ENCODE data around the gene INVS. TPM values are rescaled to one million over a fixed set of nuclear protein-coding genes. Genes with fewer than 3 reads are reported as not detected.

INVS gene
- total RNA-seq, 4 donors from 2014 or later = 12.8 to 22.8 (median 18.2) TPM

DNA sequence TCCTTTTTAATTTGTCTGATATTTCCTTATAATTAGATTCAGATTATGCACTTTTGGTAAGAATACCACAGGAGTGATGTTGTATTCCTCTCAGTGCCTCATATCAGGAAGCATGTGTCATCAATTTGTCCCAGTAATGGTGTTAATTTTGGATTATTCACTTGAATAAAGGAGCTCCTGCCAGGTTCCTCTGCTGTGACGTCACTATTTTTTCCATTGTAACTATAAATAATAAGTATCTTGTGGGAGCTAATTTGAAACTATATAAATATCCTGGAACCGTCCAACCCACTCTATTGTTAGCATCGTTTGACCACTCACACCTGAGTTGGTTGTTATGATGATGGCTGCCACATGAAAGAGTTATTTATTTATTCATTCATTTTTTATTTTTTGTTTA, 107.9 kb downstream of the INVS start:
- WGBS = 75% methylated on average over 3 of the region's 3 CpGs
- Histone ChIP-seq H3K4me1 (no peaks in the 10 kb centered on the region), H3K9me3 (no peaks in the 10 kb centered on the region), H3K27ac (no peak overlapping the region), H3K4me3 (no peak overlapping the region), H3K27me3 (no peaks in the 10 kb centered on the region), H3K36me3 (no peaks in the 10 kb centered on the region)
- DNase-seq (ENCODE audit: low spot score in 2 of 2) = no peak
- TF ChIP-seq POLR2A (IDR thresholded peaks at IDR 0.05) (no peak), POLR2AphosphoS5 (IDR thresholded peaks at IDR 0.05) (no peak), EP300 (IDR thresholded peaks at IDR 0.05) (no peak)
- TF ChIP-seq, protein P1, sequence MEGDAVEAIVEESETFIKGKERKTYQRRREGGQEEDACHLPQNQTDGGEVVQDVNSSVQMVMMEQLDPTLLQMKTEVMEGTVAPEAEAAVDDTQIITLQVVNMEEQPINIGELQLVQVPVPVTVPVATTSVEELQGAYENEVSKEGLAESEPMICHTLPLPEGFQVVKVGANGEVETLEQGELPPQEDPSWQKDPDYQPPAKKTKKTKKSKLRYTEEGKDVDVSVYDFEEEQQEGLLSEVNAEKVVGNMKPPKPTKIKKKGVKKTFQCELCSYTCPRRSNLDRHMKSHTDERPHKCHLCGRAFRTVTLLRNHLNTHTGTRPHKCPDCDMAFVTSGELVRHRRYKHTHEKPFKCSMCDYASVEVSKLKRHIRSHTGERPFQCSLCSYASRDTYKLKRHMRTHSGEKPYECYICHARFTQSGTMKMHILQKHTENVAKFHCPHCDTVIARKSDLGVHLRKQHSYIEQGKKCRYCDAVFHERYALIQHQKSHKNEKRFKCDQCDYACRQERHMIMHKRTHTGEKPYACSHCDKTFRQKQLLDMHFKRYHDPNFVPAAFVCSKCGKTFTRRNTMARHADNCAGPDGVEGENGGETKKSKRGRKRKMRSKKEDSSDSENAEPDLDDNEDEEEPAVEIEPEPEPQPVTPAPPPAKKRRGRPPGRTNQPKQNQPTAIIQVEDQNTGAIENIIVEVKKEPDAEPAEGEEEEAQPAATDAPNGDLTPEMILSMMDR (IDR thresholded peaks at IDR 0.05) = no peak

DNA sequence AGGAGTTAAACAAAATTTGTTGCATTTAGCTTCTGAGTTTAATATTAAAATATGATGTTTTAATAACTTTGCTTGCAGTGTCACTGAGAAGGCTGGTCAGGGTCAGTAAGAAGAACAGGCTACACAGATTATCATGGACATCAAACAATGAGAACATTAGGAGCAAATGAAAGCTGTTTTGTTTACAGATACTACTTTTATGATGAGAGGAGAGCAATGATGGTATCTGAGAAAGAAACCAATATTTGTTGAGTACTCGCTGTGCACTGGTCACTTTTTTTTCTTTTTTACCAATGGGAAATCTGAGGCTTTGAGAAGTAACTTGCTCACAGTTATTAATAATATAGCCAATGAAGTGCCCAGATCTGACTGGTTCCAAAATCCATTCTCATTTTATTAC, 109.6 kb downstream of the INVS start:
- no peak for DNase-seq (ENCODE audit: low spot score in 2 of 2)
- Histone ChIP-seq H3K27me3 (no peaks in the 10 kb centered on the region), H3K27ac (no peak overlapping the region), H3K9me3 (no peaks in the 10 kb centered on the region), H3K4me3 (no peak overlapping the region), H3K36me3 (no peaks in the 10 kb centered on the region), H3K4me1 (no peaks in the 10 kb centered on the region)
- 93% methylated on average over 1 of the region's 1 CpG for WGBS
- TF ChIP-seq, protein P1 (IDR thresholded peaks at IDR 0.05) = no peak
- TF ChIP-seq POLR2AphosphoS5 (IDR thresholded peaks at IDR 0.05) (no peak), POLR2A (IDR thresholded peaks at IDR 0.05) (no peak), EP300 (IDR thresholded peaks at IDR 0.05) (no peak)

DNA sequence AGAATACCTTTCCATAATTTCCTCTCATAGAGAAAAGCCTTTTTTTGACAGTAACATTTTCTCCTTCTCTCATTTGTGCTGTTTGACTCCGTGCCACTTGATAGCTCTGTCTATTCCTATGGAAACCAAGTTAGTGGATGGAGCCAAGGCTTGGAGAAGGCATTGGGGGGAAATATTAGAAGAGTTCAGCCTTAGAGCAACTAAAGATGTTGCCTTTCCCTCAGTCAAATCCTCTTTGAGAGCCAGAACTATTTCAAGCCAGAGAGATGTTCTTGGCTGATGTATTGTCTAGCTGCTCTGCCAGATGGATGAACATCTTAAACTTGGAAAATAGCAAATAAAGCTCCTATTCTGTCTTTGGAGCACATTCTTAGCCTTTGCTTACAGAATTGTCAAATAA, 112.4 kb downstream of the INVS start:
- Histone ChIP-seq H3K27ac (no peak overlapping the region), H3K4me3 (no peak overlapping the region), H3K36me3 (no peaks in the 10 kb centered on the region), H3K9me3 (no peaks in the 10 kb centered on the region), H3K27me3 (no peaks in the 10 kb centered on the region), H3K4me1 (no peaks in the 10 kb centered on the region)
- WGBS = 78% methylated on average over 1 of the region's 1 CpG
- no peak for TF ChIP-seq POLR2A (IDR thresholded peaks at IDR 0.05)
- TF ChIP-seq EP300 (IDR thresholded peaks at IDR 0.05) = no peak
- TF ChIP-seq, protein P1 (IDR thresholded peaks at IDR 0.05) = no peak
- TF ChIP-seq POLR2AphosphoS5 (IDR thresholded peaks at IDR 0.05) = no peak
- DNase-seq (ENCODE audit: low spot score in 2 of 2) = no peak

DNA sequence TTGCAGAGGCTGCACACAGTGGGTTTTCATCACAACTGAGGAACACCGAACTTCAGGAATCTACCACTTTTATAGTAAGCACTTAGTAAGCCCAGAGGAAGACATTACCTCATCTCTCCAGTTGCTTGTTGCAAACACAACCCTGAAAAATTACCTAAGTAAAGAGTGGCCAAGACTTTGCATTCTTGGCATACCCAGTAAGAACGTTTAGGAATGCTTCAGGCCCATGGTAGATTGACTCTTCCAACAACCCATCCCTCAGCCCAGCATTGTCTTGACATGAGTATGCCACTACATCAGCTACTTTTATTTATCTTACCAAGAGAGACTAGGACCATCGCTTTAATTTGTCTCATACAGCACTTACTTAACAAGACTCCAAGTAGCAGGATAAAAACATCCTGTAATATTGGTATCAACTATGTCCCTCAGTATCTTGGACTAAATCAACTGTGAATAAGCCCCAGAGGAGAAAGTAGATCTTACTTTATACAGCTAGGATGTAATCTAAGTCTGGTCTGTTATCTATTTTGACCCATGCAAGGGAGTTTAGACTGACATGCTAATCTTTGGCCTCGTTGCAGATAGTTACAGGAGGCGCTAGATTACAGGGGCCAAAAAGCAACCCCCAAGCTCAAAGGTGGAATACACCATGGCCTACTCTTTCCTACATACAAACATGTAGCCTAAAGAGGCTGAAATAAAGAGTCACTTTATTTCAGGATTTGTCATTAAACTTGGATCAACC, 114.9 kb downstream of the INVS start:
- H3K27me3 ChIP-seq = no peaks in the 10 kb centered on the region
- H3K4me1 ChIP-seq = no peaks in the 10 kb centered on the region
- H3K4me3 ChIP-seq = no peak overlapping the region
- WGBS = 80% methylated on average over 5 of the region's 5 CpGs
- no peaks in the 10 kb centered on the region for H3K36me3 ChIP-seq
- TF ChIP-seq, protein P1 (IDR thresholded peaks at IDR 0.05) = no peak
- TF ChIP-seq POLR2A (IDR thresholded peaks at IDR 0.05) (no peak), EP300 (IDR thresholded peaks at IDR 0.05) (no peak), POLR2AphosphoS5 (IDR thresholded peaks at IDR 0.05) (no peak)
- DNase-seq (ENCODE audit: low spot score in 2 of 2) = no peak
- H3K27ac ChIP-seq = no peak overlapping the region
- no peaks in the 10 kb centered on the region for H3K9me3 ChIP-seq

DNA sequence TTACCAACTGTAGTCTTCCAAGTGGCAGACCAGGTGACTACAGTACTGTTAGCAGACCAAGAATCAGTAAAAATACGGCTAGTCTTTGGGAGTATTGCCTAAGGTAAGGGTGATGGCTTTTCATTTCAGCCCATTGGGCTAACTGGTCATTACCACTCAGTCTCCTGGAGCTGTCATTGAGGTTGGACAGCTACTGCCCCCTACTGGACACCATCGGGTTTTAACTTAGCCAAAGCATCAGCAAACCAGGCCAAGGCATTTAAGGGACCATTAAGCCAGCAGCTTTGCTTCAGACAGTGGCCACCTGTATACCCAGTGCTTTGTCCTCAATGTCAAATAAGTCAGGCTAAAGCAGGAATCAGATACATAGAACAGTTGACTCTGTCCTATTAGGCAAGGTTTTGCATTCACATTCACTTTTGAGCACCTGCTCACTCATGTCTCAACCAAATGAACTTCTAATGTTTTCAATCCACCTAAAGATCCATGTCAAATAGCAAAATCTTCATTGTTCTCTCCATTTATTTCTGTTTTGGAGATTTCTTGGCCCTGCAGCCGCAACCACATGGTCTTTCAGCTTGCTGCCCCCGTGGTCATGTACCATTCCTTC, 117.2 kb downstream of the INVS start:
- no peak overlapping the region for H3K27ac ChIP-seq
- H3K27me3 ChIP-seq = no peaks in the 10 kb centered on the region
- TF ChIP-seq, protein P1 (IDR thresholded peaks at IDR 0.05) = peak in 1 of 2 donors; percentile 27
- no peak for TF ChIP-seq POLR2A (IDR thresholded peaks at IDR 0.05)
- H3K36me3 ChIP-seq = no peaks in the 10 kb centered on the region
- no peaks in the 10 kb centered on the region for H3K4me1 ChIP-seq
- no peak for DNase-seq (ENCODE audit: low spot score in 2 of 2)
- no peak overlapping the region for H3K4me3 ChIP-seq
- 77% methylated on average over 4 of the region's 4 CpGs for WGBS
- no peaks in the 10 kb centered on the region for H3K9me3 ChIP-seq

All from suprapubic skin (tissue), 4 donors.